HG03159 (cell line): ENCODE results near the gene DNAJC18.
"Not testable (repeated sequence)": the region's sequence is repeated elsewhere in the genome, so short reads cannot be mapped to it uniquely, and the experiment has no call there.

Experiments used
- ATAC-seq: cut with Tn5 transposase; IDR thresholded peaks from one replicate; pipeline ENCODE4 v1.9.1; 2021; ENCODE audit warnings: mild to moderate bottlenecking, moderate library complexity; ENCODE audit not compliant: unreplicated experiment

The DNAJC18 gene

GRCh38 chr5:139431706-139432105 lies 7.6 kb downstream of the DNAJC18 start:
- no peak for ATAC-seq

- ATAC-seq: no peak
Observed at GRCh38 chr5:139430015-139430414, 9.3 kb downstream of the DNAJC18 start.

- ATAC-seq: no peak
Observed at GRCh38 chr5:139426203-139426885, 13.0 kb downstream of the DNAJC18 start.

- ATAC-seq: no peak
Observed at GRCh38 chr5:139425497-139425896, 13.8 kb downstream of the DNAJC18 start.

GRCh38 chr5:139422307-139422893 lies 16.9 kb downstream of the DNAJC18 start:
- ATAC-seq: no peak

GRCh38 chr5:139419226-139420192 lies 19.8 kb downstream of the DNAJC18 start:
- no peak for ATAC-seq

- ATAC-seq: no peak
Observed at GRCh38 chr5:139418793-139419192, 20.5 kb downstream of the DNAJC18 start.

- ATAC-seq: no peak
Observed at GRCh38 chr5:139417214-139417613, 22.1 kb downstream of the DNAJC18 start.

- ATAC-seq: no peak
Observed at GRCh38 chr5:139416651-139417050, 22.7 kb downstream of the DNAJC18 start.

GRCh38 chr5:139415869-139416268 lies 23.5 kb downstream of the DNAJC18 start:
- no peak for ATAC-seq

- ATAC-seq: no peak
Observed at GRCh38 chr5:139415221-139415861, 24.0 kb downstream of the DNAJC18 start.

- ATAC-seq: no peak
Observed at GRCh38 chr5:139414581-139415130, 24.7 kb downstream of the DNAJC18 start.

- no peak for ATAC-seq
Observed at GRCh38 chr5:139413963-139414362, 25.4 kb downstream of the DNAJC18 start.

GRCh38 chr5:139413153-139413552 lies 26.2 kb downstream of the DNAJC18 start:
- ATAC-seq: no peak

GRCh38 chr5:139410993-139411828 lies 28.1 kb downstream of the DNAJC18 start:
- no peak for ATAC-seq

GRCh38 chr5:139410121-139410992 lies 29.0 kb downstream of the DNAJC18 start:
- no peak for ATAC-seq

- not testable (repeated sequence) for ATAC-seq
Observed at GRCh38 chr5:139409116-139409515, 30.2 kb downstream of the DNAJC18 start.

GRCh38 chr5:139408191-139408590 lies 31.1 kb downstream of the DNAJC18 start:
- ATAC-seq: no peak

GRCh38 chr5:139407517-139407916 lies 31.8 kb downstream of the DNAJC18 start:
- no peak for ATAC-seq
